MM.1S (cell line): ENCODE data around the gene GBA2.
A peak's percentile ranks its signal among the peaks of the same experiment; 100 is the strongest.

Experiments
- DNase-seq: peaks from one replicate; pipeline ENCODE4 v3.0.0-alpha.2; 2015
- H2AFZ ChIP-seq: fragments of 300-600 bp; sonication (generic); 2 replicates; pipeline ENCODE4 v1.6.0; 2016; ENCODE audit warnings: antibody characterized with exemption, low read length
- H3F3A ChIP-seq: fragments of 300-600 bp; sonication (generic); 2 replicates; pipeline ENCODE4 v1.6.1; 2016; ENCODE audit warnings: mild to moderate bottlenecking, antibody characterized with exemption, low read length, moderate library complexity, mixed read lengths; ENCODE audit not compliant: insufficient read depth
- H3K27ac ChIP-seq: fragments of 300-600 bp; sonication (generic); 2 replicates; pipeline ENCODE4 v1.5.1; 2016; ENCODE audit warnings: mild to moderate bottlenecking, low read length
- H3K27me3 ChIP-seq: fragments of 300-600 bp; sonication (generic); replicated peaks from 2 replicates; pipeline ENCODE4 v1.6.0; 2016; ENCODE audit warnings: low read length; ENCODE audit not compliant: insufficient read depth
- H3K36me3 ChIP-seq: fragments of 300-600 bp; sonication (generic); replicated peaks from 2 replicates; pipeline ENCODE4 v1.6.1; 2016; ENCODE audit warnings: mild to moderate bottlenecking, low read length, mixed read lengths; ENCODE audit not compliant: insufficient read depth
- H3K4me1 ChIP-seq: fragments of 300-600 bp; sonication (generic); 2 replicates; pipeline ENCODE4 v1.6.1; 2016; ENCODE audit warnings: low read length, mixed read lengths
- H3K4me2 ChIP-seq: fragments of 300-600 bp; sonication (generic); 2 replicates; pipeline ENCODE4 v1.6.0; 2016; ENCODE audit warnings: low read depth, low read length
- H3K4me3 ChIP-seq: fragments of 300-600 bp; sonication (generic); 2 replicates; pipeline ENCODE4 v1.5.1; 2016; ENCODE audit warnings: low read length, mixed read lengths
- H3K79me2 ChIP-seq: fragments of 300-600 bp; sonication (generic); 2 replicates; pipeline ENCODE4 v1.6.1; 2016; ENCODE audit warnings: mixed run types, low read length, mixed read lengths
- H3K9ac ChIP-seq: fragments of 300-600 bp; sonication (generic); 2 replicates; pipeline ENCODE4 v1.6.1; 2016; ENCODE audit warnings: low read length, mixed read lengths
- H3K9me2 ChIP-seq: fragments of 300-600 bp; sonication (generic); replicated peaks from 2 replicates; pipeline ENCODE4 v1.6.1; 2016; ENCODE audit warnings: mild to moderate bottlenecking, low read length, mixed read lengths; ENCODE audit not compliant: insufficient read depth
- H3K9me3 ChIP-seq: fragments of 300-600 bp; sonication (generic); replicated peaks from 2 replicates; pipeline ENCODE4 v1.6.1; 2016; ENCODE audit warnings: mild to moderate bottlenecking, low read length, mixed read lengths; ENCODE audit not compliant: insufficient read depth
- H4K20me1 ChIP-seq: fragments of 300-600 bp; sonication (generic); 2 replicates; pipeline ENCODE4 v1.6.1; 2016; ENCODE audit warnings: mild to moderate bottlenecking, low read length, moderate library complexity, mixed read lengths; ENCODE audit not compliant: insufficient read depth
- EZH2 ChIP-seq: fragments of 300-600 bp; sonication (generic); optimal IDR thresholded peaks from 2 replicates; pipeline ENCODE3; 2017; ENCODE audit warnings: low read depth, mild to moderate bottlenecking, antibody characterized with exemption, low read length, mixed read lengths
- EZH2phosphoT487 ChIP-seq: fragments of 300-600 bp; sonication (generic); IDR thresholded peaks from 2 replicates; pipeline ENCODE4 v1.6.1; 2018; ENCODE audit warnings: antibody characterized with exemption, low read length
- TF ChIP-seq, protein P1 (sequence below): fragments of 300-600 bp; sonication (generic); IDR thresholded peaks from 2 replicates; pipeline ENCODE4 v1.5.1; 2016; ENCODE audit warnings: antibody characterized with exemption, low read length, mixed read lengths

GBA2 gene

DNA sequence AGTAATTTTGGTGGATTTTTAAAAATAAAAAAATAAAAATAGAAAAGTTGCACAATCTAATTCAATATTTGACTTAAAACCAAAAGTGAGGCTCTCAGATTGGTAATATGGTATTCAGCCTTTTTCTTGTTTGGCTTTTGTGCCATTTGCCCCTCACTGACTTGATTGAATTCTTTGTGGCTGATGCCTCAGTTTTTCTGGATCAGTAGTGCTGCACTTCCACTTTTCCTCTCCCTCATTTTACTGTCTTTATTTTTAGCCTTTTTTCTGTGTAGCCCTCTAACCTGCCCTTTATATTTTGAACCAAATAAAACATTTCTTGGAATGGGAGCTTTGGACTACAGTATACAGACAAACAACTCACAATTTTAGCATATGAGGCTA, 8.9 kb upstream of the GBA2 start:
- Histone ChIP-seq H3K79me2 (peaks cover 55% of the 10 kb centered on the region), H3K9me3 (no peaks in the 10 kb centered on the region), H3K4me1 (peaks cover 20% of the 10 kb centered on the region), H3K27me3 (no peaks in the 10 kb centered on the region), H3K9me2 (no peaks in the 10 kb centered on the region), H3F3A (peaks cover 13% of the 10 kb centered on the region; the same call in 1 of the 2 replicates), H3K4me2 (peak overlapping the region; percentile 86; the same call in 1 of the 2 replicates), H3K9ac (peak overlapping the region; percentile 87; the same call in 1 of the 2 replicates), H3K27ac (no peak overlapping the region), H3K4me3 (peak overlapping the region; percentile 94), H4K20me1 (no peaks in the 10 kb centered on the region), H2AFZ (no peak overlapping the region), H3K36me3 (no peaks in the 10 kb centered on the region)
- TF ChIP-seq EZH2phosphoT487 (no peak), EZH2 (no peak)
- TF ChIP-seq, protein P1, sequence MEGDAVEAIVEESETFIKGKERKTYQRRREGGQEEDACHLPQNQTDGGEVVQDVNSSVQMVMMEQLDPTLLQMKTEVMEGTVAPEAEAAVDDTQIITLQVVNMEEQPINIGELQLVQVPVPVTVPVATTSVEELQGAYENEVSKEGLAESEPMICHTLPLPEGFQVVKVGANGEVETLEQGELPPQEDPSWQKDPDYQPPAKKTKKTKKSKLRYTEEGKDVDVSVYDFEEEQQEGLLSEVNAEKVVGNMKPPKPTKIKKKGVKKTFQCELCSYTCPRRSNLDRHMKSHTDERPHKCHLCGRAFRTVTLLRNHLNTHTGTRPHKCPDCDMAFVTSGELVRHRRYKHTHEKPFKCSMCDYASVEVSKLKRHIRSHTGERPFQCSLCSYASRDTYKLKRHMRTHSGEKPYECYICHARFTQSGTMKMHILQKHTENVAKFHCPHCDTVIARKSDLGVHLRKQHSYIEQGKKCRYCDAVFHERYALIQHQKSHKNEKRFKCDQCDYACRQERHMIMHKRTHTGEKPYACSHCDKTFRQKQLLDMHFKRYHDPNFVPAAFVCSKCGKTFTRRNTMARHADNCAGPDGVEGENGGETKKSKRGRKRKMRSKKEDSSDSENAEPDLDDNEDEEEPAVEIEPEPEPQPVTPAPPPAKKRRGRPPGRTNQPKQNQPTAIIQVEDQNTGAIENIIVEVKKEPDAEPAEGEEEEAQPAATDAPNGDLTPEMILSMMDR: no peak
- DNase-seq: no peak

DNA sequence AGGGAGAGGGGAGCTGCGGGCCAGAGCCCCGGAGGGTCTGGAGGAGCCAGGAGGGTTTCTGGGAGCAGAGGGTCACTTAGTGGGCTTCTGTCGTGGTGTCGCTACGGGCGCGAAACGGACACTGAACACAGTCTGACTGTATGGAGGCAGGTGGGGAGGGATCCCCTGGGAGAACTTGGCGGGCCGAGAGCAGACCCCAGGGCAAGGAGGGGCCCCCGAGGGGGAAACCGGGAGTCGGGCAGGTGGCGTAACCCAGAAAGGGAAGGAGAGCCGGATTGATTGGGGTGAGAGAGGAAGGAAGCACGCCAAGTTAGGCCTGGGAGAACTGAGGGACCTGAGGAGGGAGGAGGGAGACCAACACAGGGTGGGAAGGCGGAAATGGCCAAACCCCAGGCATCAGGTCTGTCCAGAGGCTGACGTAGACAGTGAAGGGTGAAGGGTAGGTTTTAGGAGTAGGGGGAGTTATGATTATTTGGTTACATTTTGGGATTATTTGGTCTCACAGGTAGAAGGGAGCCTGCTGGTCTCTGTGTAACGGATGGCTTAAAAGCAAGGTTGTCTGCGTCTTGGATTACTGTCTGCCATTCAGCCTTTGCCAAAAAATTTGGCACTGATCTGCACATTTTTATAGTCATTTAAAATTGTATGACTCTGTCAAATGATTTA, 8.3 kb upstream of the GBA2 start:
- no peaks in the 10 kb centered on the region for H3K9me3 ChIP-seq
- H3K79me2 ChIP-seq: peaks cover 51% of the 10 kb centered on the region
- TF ChIP-seq EZH2phosphoT487 (no peak), EZH2 (no peak)
- TF ChIP-seq, protein P1: no peak

DNA sequence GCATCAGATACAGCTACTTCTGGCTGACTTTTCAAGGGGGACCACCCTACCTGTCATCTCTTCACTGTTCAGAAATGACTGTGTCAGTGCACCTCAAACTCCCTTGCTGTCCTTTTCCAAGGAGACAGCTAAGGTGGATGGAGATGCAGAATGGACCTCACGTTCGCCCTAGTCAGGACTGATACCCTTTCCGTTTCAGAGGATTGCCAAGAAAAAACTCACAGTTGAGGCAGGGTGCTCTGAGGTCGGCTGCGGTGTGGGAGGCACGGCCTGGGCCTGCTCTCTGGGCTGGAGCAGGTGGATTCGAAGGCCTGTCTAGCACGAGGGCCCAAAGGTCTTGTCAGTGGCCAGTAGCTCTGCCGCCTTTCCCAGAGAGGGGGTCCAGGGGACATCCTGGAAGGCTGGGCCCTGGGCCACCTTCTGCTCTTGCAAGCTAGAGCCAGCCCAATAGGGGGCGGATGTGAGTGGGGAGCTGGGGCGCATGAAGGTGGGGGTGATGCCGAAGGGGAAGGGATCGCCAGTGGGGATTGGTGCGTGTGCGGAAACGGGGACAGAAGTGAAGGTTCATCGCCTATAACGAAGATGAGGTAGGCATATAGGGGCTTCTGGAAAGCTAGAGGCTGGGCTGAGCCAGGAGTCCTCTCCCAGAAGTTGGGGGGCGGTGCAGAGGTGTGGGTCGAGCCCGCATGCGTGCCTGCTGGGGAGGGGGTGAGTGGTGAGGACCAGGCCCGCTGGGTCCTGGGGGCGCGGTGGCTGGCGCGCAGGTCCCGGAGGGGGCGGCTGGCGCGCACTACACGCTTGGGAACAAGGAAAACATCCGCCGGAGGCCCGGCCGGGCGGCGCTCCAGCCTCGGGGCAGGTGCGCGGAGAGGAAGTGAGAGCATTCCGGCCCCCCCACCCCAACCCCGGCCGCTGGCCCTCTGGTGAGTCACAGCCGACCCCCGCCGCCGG, 7.5 kb upstream of the GBA2 start:
- Histone ChIP-seq H3K79me2 (peaks cover 43% of the 10 kb centered on the region), H3K9me3 (no peaks in the 10 kb centered on the region), H2AFZ (peak overlapping the region; percentile 89), H3K4me2 (peak overlapping the region; percentile 86), H3K9ac (peak overlapping the region; percentile 87), H3K27me3 (no peaks in the 10 kb centered on the region), H3K36me3 (no peaks in the 10 kb centered on the region), H3K4me3 (peak overlapping the region; percentile 94), H3K27ac (peak overlapping the region; percentile 69; the same call in 1 of the 2 replicates), H3K9me2 (no peaks in the 10 kb centered on the region), H3K4me1 (peaks cover 20% of the 10 kb centered on the region), H4K20me1 (no peaks in the 10 kb centered on the region), H3F3A (peaks cover 13% of the 10 kb centered on the region; the same call in 1 of the 2 replicates)
- DNase-seq: peak; percentile 66
- TF ChIP-seq, protein P1: peak; percentile 86
- no peak for TF ChIP-seq EZH2

More for the DNA sequence above, 8.3 kb upstream of the GBA2 start:
- peak overlapping the region; percentile 87 for H3K9ac ChIP-seq
- no peaks in the 10 kb centered on the region for H3K36me3 ChIP-seq
- peak overlapping the region; percentile 94 for H3K4me3 ChIP-seq
- DNase-seq: no peak
- peak overlapping the region; percentile 86 for H3K4me2 ChIP-seq
- H3K9me2 ChIP-seq: no peaks in the 10 kb centered on the region
- H2AFZ ChIP-seq: peak overlapping the region; percentile 89
- H3K27ac ChIP-seq: peak overlapping the region; percentile 69; the same call in 1 of the 2 replicates
- H4K20me1 ChIP-seq: no peaks in the 10 kb centered on the region
- H3K27me3 ChIP-seq: no peaks in the 10 kb centered on the region
- H3K4me1 ChIP-seq: peaks cover 20% of the 10 kb centered on the region
- H3F3A ChIP-seq: peaks cover 13% of the 10 kb centered on the region; the same call in 1 of the 2 replicates
